Endothelial cell of umbilical vein (primary cell): ENCODE measurements around the gene TFF1. TPM values are rescaled to one million over a fixed set of nuclear protein-coding genes. Genes with fewer than 3 reads are reported as not detected.

Experiments
- BruUV-seq: library from RNA; stranded (reverse); fragments of 400-500 nt; replicated peaks from 2 replicates; lab custom pipeline; 2021; lab: Mats Ljungman, UMichigan
- CTCF ChIA-PET: fragments of 300-600, 350-600 bp; sonication (Branson Sonifier 250); formaldehyde crosslinking; loops from one replicate; lab custom pipeline; 2021; ENCODE audit warnings: antibody characterized with exemption, inconsistent platforms; lab: Charles Lee
- POLR2A ChIA-PET: fragments of 300-600, 350-600 bp; sonication (Branson Sonifier 250); formaldehyde crosslinking; loops from one replicate; lab custom pipeline; 2021; ENCODE audit warnings: antibody characterized with exemption, inconsistent platforms; lab: Charles Lee
- DNase-seq: peaks from one replicate; pipeline ENCODE4 v3.0.0-alpha.2; 2011; ENCODE audit warnings: low read depth, low spot score
- FAIRE-seq: peaks from 2 replicates; lab custom pipeline; 2011; peaks lifted over from hg19 to GRCh38; lab: Jason Lieb, UNC
- H2AFZ ChIP-seq: 2 replicates; pipeline ENCODE4 v1.6.0; 2012; ENCODE audit warnings: low read depth, low read length, control low read depth, inconsistent platforms
- H3K27ac ChIP-seq: 2 replicates; pipeline ENCODE4 v1.5.1; 2011; ENCODE audit warnings: low read depth, mild to moderate bottlenecking, control low read depth, low read length, moderate library complexity; ENCODE audit not compliant: insufficient read depth
- H3K27me3 ChIP-seq, 2 experiments: 2 replicates each; pipeline versions ENCODE4 v1.6.0 to v1.6.1; 2011; ENCODE audit warnings: low read length in 2 of 2, mixed read lengths in 1 of 2; ENCODE audit not compliant: control insufficient read depth in 2 of 2, insufficient read depth in 2 of 2
- H3K36me3 ChIP-seq, 2 experiments: 2 replicates in 1 of 2; 3 replicates in 1 of 2; pipeline ENCODE4 v1.5.1; 2011; ENCODE audit warnings: low read length in 2 of 2, mild to moderate bottlenecking in 1 of 2, moderate library complexity in 1 of 2; ENCODE audit not compliant: control insufficient read depth in 2 of 2, insufficient read depth in 2 of 2; ENCODE audit errors: extremely low read depth in 1 of 2
- H3K4me1 ChIP-seq: 3 replicates; pipeline ENCODE4 v1.5.1; 2011; ENCODE audit warnings: mild to moderate bottlenecking, low read length; ENCODE audit not compliant: control insufficient read depth, insufficient read depth; ENCODE audit errors: extremely low read depth
- H3K4me2 ChIP-seq: 2 replicates; pipeline ENCODE4 v1.6.1; 2011; ENCODE audit warnings: low read length, control low read depth, mixed read lengths; ENCODE audit not compliant: insufficient read depth
- H3K4me3 ChIP-seq, 3 experiments: fragments of 200-600 bp in 1 of 3; sonication (generic), shearing (Covaris generic) in 1 of 3; replicated peaks in 1 of 3; 2 replicates each; pipeline ENCODE4 v1.5.1; 2011 to 2016; ENCODE audit warnings: control low read depth in 3 of 3, low read length in 3 of 3, mild to moderate bottlenecking in 2 of 3, inconsistent platforms in 1 of 3, low read depth in 1 of 3, moderate library complexity in 1 of 3; ENCODE audit not compliant: insufficient read depth in 1 of 3
- H3K79me2 ChIP-seq: 2 replicates; pipeline ENCODE4 v1.6.0; 2012; ENCODE audit warnings: low read length, inconsistent platforms; ENCODE audit not compliant: control insufficient read depth, insufficient read depth
- H3K9ac ChIP-seq: replicated peaks from 2 replicates; pipeline ENCODE3; 2011; ENCODE audit warnings: low read length, control low read depth; ENCODE audit not compliant: insufficient read depth; ENCODE audit errors: extremely low read depth
- H3K9me1 ChIP-seq: replicated peaks from 3 replicates; pipeline ENCODE4 v1.6.0; 2011; ENCODE audit warnings: mild to moderate bottlenecking, low read length; ENCODE audit not compliant: control insufficient read depth, insufficient read depth; ENCODE audit errors: extremely low read depth
- H3K9me3 ChIP-seq: replicated peaks from 2 replicates; pipeline ENCODE4 v1.5.1; 2012; ENCODE audit warnings: low read length, inconsistent platforms; ENCODE audit not compliant: control insufficient read depth, insufficient read depth
- H4K20me1 ChIP-seq: replicated peaks from 2 replicates; pipeline ENCODE3; 2011; ENCODE audit warnings: mild to moderate bottlenecking, low read length; ENCODE audit not compliant: control insufficient read depth, insufficient read depth; ENCODE audit errors: extremely low read depth
- EZH2 ChIP-seq: IDR thresholded peaks from 2 replicates; pipeline ENCODE4 v1.6.1; 2012; ENCODE audit warnings: borderline replicate concordance, low read depth, mild to moderate bottlenecking, moderate library complexity, low read length, inconsistent platforms; ENCODE audit not compliant: severe bottlenecking
- FOS ChIP-seq: IDR thresholded peaks from 2 replicates; pipeline ENCODE4 v1.6.1; 2011; ENCODE audit warnings: mild to moderate bottlenecking, low read length, moderate library complexity, borderline replicate concordance; ENCODE audit not compliant: insufficient read depth
- GATA2 ChIP-seq: IDR thresholded peaks from 2 replicates; pipeline ENCODE4 v1.7.0; 2011; ENCODE audit warnings: low read depth, mild to moderate bottlenecking, moderate library complexity, mixed read lengths, low read length; ENCODE audit not compliant: insufficient read length, insufficient read depth
- JUN ChIP-seq: IDR thresholded peaks from 2 replicates; pipeline ENCODE4 v1.6.1; 2011; ENCODE audit warnings: borderline replicate concordance, low read depth; ENCODE audit not compliant: insufficient read length, insufficient read depth
- MYC ChIP-seq: IDR thresholded peaks from one replicate; pipeline ENCODE4 v1.6.1; 2011; ENCODE audit warnings: mild to moderate bottlenecking, low read depth, low read length
- POLR2A ChIP-seq: IDR thresholded peaks from 2 replicates; pipeline ENCODE4 v1.6.1; 2012; ENCODE audit warnings: low read depth, mild to moderate bottlenecking, control low read depth, low read length
- POLR2AphosphoS5 ChIP-seq: IDR thresholded peaks from 2 replicates; pipeline ENCODE4 v1.6.1; 2012; ENCODE audit warnings: low read depth, mild to moderate bottlenecking, control low read depth, low read length, moderate library complexity; ENCODE audit not compliant: insufficient read depth
- dilution Hi-C: fragments of 300-500 bp; cut with MboI; formaldehyde crosslinking; loops from one replicate; pipeline ENCODE4 v1.15.0; 2019; ENCODE audit warnings: low sequenced_read_pairs; ENCODE audit not compliant: extremely low pct_ligation_motif_present
- intact Hi-C: fragments of 100-400 bp; cut with micrococcal nuclease; formaldehyde crosslinking; loops from one replicate; pipeline ENCODE4 v1.10.0; 2022
- polyA plus RNA-seq, 4 experiments: library from polyadenylated mRNA; depleted of rRNA in 3 of 4; stranded (reverse) in 3 of 4; unstranded in 1 of 4; fragments of >200 nt; gene quantifications; 2 replicates each; pipeline versions ENCODE4 v1.2.1 to v1.2.3, GENCODE V29; 2011 to 2012; ENCODE audit warnings: missing spikeins in 1 of 4
- total RNA-seq: library from RNA; stranded (reverse); gene quantifications from 2 replicates; pipeline ENCODE4 v1.2.3, GENCODE V29; 2021
- TF ChIP-seq, protein P1 (sequence below), 2 donors: IDR thresholded peaks; 1 replicate in 1 of 2; 2 replicates in 1 of 2; pipeline ENCODE4 v1.5.1; 2011; ENCODE audit warnings: low read length in 2 of 2, mild to moderate bottlenecking in 2 of 2, moderate library complexity in 2 of 2, control low read depth in 1 of 2, inconsistent platforms in 1 of 2, low read depth in 1 of 2; ENCODE audit not compliant: insufficient read depth in 1 of 2; ENCODE audit errors: extremely low read depth in 1 of 2
- TF ChIP-seq, protein P2 (sequence below): IDR thresholded peaks from 2 replicates; pipeline ENCODE4 v1.6.1; 2011; ENCODE audit not compliant: insufficient read depth, insufficient read length

The TFF1 gene
- total and polyA plus RNA-seq, 2 donors (not counting 3 experiments of a cell fraction or from before 2014, with no cell fraction given): not detected

GRCh38 chr21:42321231-42321630 lies 45.1 kb downstream of the TFF1 start:
- Histone ChIP-seq H3K4me3 (no peak overlapping the region), H3K4me2 (no peak overlapping the region), H4K20me1 (no peaks in the 10 kb centered on the region), H3K27ac (no peak overlapping the region), H3K9me1 (no peaks in the 10 kb centered on the region), H3K4me1 (no peaks in the 10 kb centered on the region), H3K79me2 (no peaks in the 10 kb centered on the region), H3K9ac (no peak overlapping the region), H3K9me3 (no peaks in the 10 kb centered on the region), H3K36me3 (no peaks in the 10 kb centered on the region), H3K27me3 (peaks cover 0 to 12% of the 10 kb centered on the region in 2 experiments), H2AFZ (no peak overlapping the region)
- ChIA-PET CTCF (no interaction called here), POLR2A (no interaction called here)
- no TSS peak for BruUV-seq
- dilution Hi-C loops: no loop called here
- FAIRE-seq: no peak
- no peak for DNase-seq
- intact Hi-C loops: no loop called here
- TF ChIP-seq, protein P1, sequence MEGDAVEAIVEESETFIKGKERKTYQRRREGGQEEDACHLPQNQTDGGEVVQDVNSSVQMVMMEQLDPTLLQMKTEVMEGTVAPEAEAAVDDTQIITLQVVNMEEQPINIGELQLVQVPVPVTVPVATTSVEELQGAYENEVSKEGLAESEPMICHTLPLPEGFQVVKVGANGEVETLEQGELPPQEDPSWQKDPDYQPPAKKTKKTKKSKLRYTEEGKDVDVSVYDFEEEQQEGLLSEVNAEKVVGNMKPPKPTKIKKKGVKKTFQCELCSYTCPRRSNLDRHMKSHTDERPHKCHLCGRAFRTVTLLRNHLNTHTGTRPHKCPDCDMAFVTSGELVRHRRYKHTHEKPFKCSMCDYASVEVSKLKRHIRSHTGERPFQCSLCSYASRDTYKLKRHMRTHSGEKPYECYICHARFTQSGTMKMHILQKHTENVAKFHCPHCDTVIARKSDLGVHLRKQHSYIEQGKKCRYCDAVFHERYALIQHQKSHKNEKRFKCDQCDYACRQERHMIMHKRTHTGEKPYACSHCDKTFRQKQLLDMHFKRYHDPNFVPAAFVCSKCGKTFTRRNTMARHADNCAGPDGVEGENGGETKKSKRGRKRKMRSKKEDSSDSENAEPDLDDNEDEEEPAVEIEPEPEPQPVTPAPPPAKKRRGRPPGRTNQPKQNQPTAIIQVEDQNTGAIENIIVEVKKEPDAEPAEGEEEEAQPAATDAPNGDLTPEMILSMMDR (IDR thresholded peaks at IDR 0.05; ENCODE audit: extremely low read depth in 1 of 2, insufficient read depth in 1 of 2, low read depth in 1 of 2, low read length in 2 of 2): no peak
- TF ChIP-seq EZH2 (no peak), POLR2A (no peak), MYC (no peak), POLR2AphosphoS5 (no peak)
- TF ChIP-seq, protein P2, sequence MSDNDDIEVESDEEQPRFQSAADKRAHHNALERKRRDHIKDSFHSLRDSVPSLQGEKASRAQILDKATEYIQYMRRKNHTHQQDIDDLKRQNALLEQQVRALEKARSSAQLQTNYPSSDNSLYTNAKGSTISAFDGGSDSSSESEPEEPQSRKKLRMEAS: no peak

- H3K4me3 ChIP-seq: no peak overlapping the region
- no peak overlapping the region for H2AFZ ChIP-seq
- H4K20me1 ChIP-seq: no peaks in the 10 kb centered on the region
- no peaks in the 10 kb centered on the region for H3K4me1 ChIP-seq
- intact Hi-C loops: no loop called here
- dilution Hi-C loops: no loop called here
- H3K27ac ChIP-seq: no peak overlapping the region
- no peaks in the 10 kb centered on the region for H3K79me2 ChIP-seq
- H3K4me2 ChIP-seq: no peak overlapping the region
- peaks cover 0 to 11% of the 10 kb centered on the region in 2 experiments for H3K27me3 ChIP-seq
- H3K36me3 ChIP-seq: no peaks in the 10 kb centered on the region
- ChIA-PET CTCF (no interaction called here), POLR2A (no interaction called here)
- H3K9ac ChIP-seq: no peak overlapping the region
- no peak for TF ChIP-seq FOS
- no peak for TF ChIP-seq POLR2AphosphoS5
- TF ChIP-seq MYC: no peak
- TF ChIP-seq, protein P1 (IDR thresholded peaks at IDR 0.05; ENCODE audit: extremely low read depth in 1 of 2, insufficient read depth in 1 of 2, low read depth in 1 of 2, low read length in 2 of 2): no peak
- TF ChIP-seq, protein P2: no peak
- no peak for TF ChIP-seq EZH2
- TF ChIP-seq GATA2: no peak
- TF ChIP-seq POLR2A: no peak
- no peak for TF ChIP-seq JUN
- no peak for FAIRE-seq
- no peaks in the 10 kb centered on the region for H3K9me3 ChIP-seq
- BruUV-seq: no TSS peak
- H3K9me1 ChIP-seq: no peaks in the 10 kb centered on the region
- DNase-seq: no peak
Observed at GRCh38 chr21:42320791-42321190, 45.5 kb downstream of the TFF1 start.
